DOHH2 (cell line): ENCODE data around the gene OASL.

Source experiments
- EZH2phosphoT487 ChIP-seq: fragments of 200-600 bp; sonication (generic); IDR thresholded peaks from 2 replicates; pipeline ENCODE4 v1.6.1; 2017; ENCODE audit warnings: borderline replicate concordance, mild to moderate bottlenecking, antibody characterized with exemption, low read length, moderate library complexity, mixed read lengths
- TF ChIP-seq, protein P1 (sequence below): fragments of 200-600 bp; sonication (generic); IDR thresholded peaks from one replicate; pipeline ENCODE4 v1.5.1; 2014; ENCODE audit warnings: antibody characterized with exemption, mild to moderate bottlenecking, low read depth, low read length; ENCODE audit not compliant: poor library complexity, severe bottlenecking

DNA sequence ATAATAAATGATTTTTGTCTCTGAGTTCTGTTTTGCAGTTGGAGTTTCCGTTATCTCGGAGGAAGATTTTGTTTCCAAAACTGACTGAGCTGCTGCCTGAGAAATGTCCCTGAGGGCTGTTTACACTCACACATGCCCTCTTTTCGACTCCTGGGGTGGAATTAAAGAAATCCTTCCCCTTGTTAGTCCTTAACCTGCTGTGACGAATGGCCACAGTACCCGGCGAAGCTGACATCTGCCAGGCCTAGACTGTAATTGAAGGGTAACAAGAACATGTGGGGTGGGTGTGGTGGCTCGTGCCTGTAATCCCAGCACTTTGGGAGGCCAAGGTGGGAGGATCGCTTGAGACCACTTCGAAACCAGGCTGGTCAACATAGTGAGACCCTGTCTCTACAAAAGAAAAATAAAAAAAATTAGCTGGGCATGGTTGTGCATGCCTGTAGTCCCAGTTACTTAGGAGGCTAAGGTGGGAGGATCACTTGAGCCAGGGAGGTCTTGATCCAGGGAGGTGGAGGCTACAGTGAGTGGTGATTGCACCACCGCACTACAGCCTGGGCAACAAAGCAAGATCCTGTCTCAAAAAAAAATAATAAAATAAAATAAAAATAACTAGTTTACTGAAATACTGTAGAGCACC lies 8.4 kb downstream of the OASL start:
- TF ChIP-seq, protein P1, sequence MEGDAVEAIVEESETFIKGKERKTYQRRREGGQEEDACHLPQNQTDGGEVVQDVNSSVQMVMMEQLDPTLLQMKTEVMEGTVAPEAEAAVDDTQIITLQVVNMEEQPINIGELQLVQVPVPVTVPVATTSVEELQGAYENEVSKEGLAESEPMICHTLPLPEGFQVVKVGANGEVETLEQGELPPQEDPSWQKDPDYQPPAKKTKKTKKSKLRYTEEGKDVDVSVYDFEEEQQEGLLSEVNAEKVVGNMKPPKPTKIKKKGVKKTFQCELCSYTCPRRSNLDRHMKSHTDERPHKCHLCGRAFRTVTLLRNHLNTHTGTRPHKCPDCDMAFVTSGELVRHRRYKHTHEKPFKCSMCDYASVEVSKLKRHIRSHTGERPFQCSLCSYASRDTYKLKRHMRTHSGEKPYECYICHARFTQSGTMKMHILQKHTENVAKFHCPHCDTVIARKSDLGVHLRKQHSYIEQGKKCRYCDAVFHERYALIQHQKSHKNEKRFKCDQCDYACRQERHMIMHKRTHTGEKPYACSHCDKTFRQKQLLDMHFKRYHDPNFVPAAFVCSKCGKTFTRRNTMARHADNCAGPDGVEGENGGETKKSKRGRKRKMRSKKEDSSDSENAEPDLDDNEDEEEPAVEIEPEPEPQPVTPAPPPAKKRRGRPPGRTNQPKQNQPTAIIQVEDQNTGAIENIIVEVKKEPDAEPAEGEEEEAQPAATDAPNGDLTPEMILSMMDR = no peak
- TF ChIP-seq EZH2phosphoT487 = no peak
